ENCODE data around the gene ABRACL. TPM values are rescaled to one million over a fixed set of nuclear protein-coding genes. Genes with fewer than 3 reads are reported as not detected.

ABRACL gene
- total RNA-seq, 1 experiment from 2014 or later, result 123 TPM

GRCh38 chr6:139054001-139054400, 25.5 kb downstream of the ABRACL start:
- no peak overlapping the region for H2BK12ac ChIP-seq (ENCODE audit: insufficient read length, low read depth, low read length)
- WGBS (ENCODE audit: extremely low coverage, insufficient read length, low lambda C conversion rate), result no CpG with 5 or more reads among the region's 3 CpGs
- H3K14ac ChIP-seq (ENCODE audit: insufficient read depth, low read length), result no peak overlapping the region
- H4K91ac ChIP-seq (ENCODE audit: insufficient read length, low read depth, low read length), result no peak overlapping the region
- no peak overlapping the region for H2AFZ ChIP-seq (ENCODE audit: low read length)
- H4K5ac ChIP-seq (ENCODE audit: insufficient read length, low read depth, low read length), result no peak overlapping the region
- Mint-ChIP-seq H3K27me3 (ENCODE audit: low read depth) (no peaks in the 10 kb centered on the region), H3K4me3 (no peak overlapping the region), H3K4me1 (peaks cover 3 to 7% of the 10 kb centered on the region in 2 experiments; a peak in 2 of 4 replicates), H3K36me3 (ENCODE audit: insufficient read depth in 1 of 3, low read depth in 3 of 3) (no peaks in the 10 kb centered on the region; a peak in 1 of 7 replicates), H3K27ac (no peak overlapping the region), H3K9me3 (no peaks in the 10 kb centered on the region)
- DNase-seq, result no peak
- no peaks in the 10 kb centered on the region for H3K27me3 ChIP-seq (ENCODE audit: insufficient read depth, low read length)
- H4K8ac ChIP-seq (replicated peaks; ENCODE audit: insufficient read length, low read depth, low read length), result no peak overlapping the region
- no peak overlapping the region for H2BK20ac ChIP-seq (ENCODE audit: low read depth, low read length, poor library complexity, severe bottlenecking)
- H2AK5ac ChIP-seq (ENCODE audit: insufficient read length, low read length), result no peak overlapping the region
- H3K23ac ChIP-seq (ENCODE audit: insufficient read length, low read depth, low read length), result no peak overlapping the region
- no peaks in the 10 kb centered on the region for H3K4me1 ChIP-seq (ENCODE audit: insufficient read depth, low read length)
- H3K18ac ChIP-seq (ENCODE audit: insufficient read length, low read depth, low read length), result no peak overlapping the region
- H2BK15ac ChIP-seq (ENCODE audit: low read depth, low read length), result no peak overlapping the region
- no peak overlapping the region for H3K4ac ChIP-seq (ENCODE audit: low read depth, low read length)
- H3K56ac ChIP-seq (ENCODE audit: insufficient read length, low read depth, low read length), result no peak overlapping the region
- H3K9me3 ChIP-seq (ENCODE audit: control insufficient read depth, low read depth, low read length), result no peaks in the 10 kb centered on the region
- no peaks in the 10 kb centered on the region for H4K20me1 ChIP-seq (ENCODE audit: control insufficient read depth, insufficient read depth, insufficient read length)
- no peak overlapping the region for H2BK120ac ChIP-seq (ENCODE audit: low read depth, low read length, poor library complexity, severe bottlenecking)
- no peak overlapping the region for H3K9ac ChIP-seq (ENCODE audit: extremely low read depth, insufficient read length, low read length)
- H3K79me2 ChIP-seq (ENCODE audit: insufficient read depth, low read length), result no peaks in the 10 kb centered on the region
- no peak overlapping the region for H2BK5ac ChIP-seq (ENCODE audit: insufficient read length, low read length)
- TF ChIP-seq, protein P1, sequence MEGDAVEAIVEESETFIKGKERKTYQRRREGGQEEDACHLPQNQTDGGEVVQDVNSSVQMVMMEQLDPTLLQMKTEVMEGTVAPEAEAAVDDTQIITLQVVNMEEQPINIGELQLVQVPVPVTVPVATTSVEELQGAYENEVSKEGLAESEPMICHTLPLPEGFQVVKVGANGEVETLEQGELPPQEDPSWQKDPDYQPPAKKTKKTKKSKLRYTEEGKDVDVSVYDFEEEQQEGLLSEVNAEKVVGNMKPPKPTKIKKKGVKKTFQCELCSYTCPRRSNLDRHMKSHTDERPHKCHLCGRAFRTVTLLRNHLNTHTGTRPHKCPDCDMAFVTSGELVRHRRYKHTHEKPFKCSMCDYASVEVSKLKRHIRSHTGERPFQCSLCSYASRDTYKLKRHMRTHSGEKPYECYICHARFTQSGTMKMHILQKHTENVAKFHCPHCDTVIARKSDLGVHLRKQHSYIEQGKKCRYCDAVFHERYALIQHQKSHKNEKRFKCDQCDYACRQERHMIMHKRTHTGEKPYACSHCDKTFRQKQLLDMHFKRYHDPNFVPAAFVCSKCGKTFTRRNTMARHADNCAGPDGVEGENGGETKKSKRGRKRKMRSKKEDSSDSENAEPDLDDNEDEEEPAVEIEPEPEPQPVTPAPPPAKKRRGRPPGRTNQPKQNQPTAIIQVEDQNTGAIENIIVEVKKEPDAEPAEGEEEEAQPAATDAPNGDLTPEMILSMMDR (conservative IDR thresholded peaks at IDR 0.05), result no peak
- no peak overlapping the region for H3K27ac ChIP-seq (ENCODE audit: insufficient read length, low read depth, low read length)
- no peak overlapping the region for H3K4me2 ChIP-seq (ENCODE audit: insufficient read depth, insufficient read length, low read length)
- H3T11ph ChIP-seq (ENCODE audit: low read length), result no peak overlapping the region
- H3K23me2 ChIP-seq (ENCODE audit: insufficient read length, low read depth, low read length, poor library complexity, severe bottlenecking), result no peaks in the 10 kb centered on the region
- H3K79me1 ChIP-seq (ENCODE audit: insufficient read depth, low read depth, low read length, poor library complexity, severe bottlenecking), result no peaks in the 10 kb centered on the region
